ENCODE measurements around the gene OVCA2.

OVCA2 gene

DNA sequence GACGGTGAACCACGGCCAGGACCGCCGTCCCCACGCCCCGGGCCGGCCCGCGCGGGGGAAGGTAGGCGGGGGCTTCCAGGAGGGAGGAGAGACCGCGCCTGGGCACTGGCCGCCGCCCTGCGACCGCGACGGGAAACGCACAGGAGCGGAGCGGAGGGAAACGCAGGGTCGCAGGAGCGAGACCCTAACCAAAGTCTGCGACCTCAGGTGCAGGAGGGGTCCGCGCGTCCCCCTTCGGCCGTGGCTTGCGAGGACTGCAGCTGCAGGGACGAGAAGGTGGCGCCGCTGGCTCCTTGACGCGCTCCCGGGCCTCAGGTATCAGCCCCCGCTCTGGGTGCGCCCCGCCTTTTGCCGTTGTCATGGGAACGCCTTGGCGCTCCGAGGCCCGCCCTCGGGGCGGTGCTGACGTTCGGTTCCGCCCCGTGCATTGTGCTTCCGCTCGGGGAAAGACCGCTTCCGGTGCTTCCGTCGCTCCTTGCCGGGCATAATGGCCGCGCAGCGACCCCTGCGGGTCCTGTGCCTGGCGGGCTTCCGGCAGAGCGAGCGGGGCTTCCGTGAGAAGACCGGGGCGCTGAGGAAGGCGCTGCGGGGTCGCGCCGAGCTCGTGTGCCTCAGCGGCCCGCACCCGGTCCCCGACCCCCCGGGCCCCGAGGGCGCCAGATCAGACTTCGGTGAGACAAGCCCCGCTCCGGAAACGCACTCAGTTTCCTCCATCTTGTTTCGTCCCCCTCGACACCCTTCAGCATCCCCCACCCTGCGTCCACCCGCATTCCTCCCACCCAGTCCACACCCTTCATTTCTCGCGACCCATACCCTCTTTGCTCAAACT, at the start of gene OVCA2:
TSS of gene OVCA2 (plus strand) at position 462 of the 829 bp plus-strand sequence. CDS start at position 488, 26 bp downstream.
- no peak for TF ChIP-seq GATA3 (IDR thresholded peaks at IDR 0.05; ENCODE audit: low read depth, low read length)
- TF ChIP-seq GATA2 (IDR thresholded peaks at IDR 0.05; ENCODE audit: low read depth, low read length), result no peak

DNA sequence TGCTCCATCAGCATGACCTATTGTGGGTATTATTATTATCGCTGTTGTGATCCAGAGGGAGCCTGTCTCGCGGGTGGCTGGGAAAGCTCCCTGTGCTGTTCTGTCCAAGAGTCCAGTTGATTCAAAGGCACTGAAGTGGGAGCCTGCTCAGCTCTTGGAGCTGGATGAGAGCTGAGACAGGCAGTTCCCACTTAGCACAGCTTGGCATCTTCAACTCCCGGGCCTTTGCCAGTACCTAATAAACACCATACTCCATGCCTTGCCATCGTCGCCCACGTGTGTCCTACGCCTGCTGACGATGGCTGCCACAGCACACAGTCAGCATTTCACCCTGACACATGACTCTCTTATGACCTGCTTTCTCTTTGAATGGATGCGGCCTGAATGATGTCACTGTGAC, 49.3 kb upstream of the OVCA2 start:
- TF ChIP-seq GATA2 (IDR thresholded peaks at IDR 0.05; ENCODE audit: low read depth, low read length) (no peak), GATA3 (IDR thresholded peaks at IDR 0.05; ENCODE audit: low read depth, low read length) (no peak)

DNA sequence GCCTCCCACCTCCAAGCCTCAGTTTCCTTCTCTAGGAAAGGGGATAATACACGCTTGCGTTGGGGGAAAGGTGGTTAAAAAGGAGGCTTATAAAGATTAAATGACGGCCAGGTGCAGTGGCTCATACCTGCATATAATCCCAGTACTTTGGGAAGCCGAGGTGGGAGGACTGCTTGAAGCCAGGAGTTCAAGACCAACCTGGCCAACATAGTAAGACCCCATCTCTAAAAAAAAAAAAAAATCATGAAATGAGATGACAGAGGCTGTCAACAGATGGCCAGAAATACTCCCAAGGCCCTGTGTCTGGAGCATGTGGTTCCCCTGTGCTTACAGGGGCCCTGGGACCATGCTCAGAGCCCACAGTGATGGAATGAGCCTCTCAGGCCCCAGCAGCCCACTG, 47.1 kb upstream of the OVCA2 start:
- TF ChIP-seq GATA2 (IDR thresholded peaks at IDR 0.05; ENCODE audit: low read depth, low read length), result no peak
- TF ChIP-seq GATA3 (IDR thresholded peaks at IDR 0.05; ENCODE audit: low read depth, low read length), result no peak

DNA sequence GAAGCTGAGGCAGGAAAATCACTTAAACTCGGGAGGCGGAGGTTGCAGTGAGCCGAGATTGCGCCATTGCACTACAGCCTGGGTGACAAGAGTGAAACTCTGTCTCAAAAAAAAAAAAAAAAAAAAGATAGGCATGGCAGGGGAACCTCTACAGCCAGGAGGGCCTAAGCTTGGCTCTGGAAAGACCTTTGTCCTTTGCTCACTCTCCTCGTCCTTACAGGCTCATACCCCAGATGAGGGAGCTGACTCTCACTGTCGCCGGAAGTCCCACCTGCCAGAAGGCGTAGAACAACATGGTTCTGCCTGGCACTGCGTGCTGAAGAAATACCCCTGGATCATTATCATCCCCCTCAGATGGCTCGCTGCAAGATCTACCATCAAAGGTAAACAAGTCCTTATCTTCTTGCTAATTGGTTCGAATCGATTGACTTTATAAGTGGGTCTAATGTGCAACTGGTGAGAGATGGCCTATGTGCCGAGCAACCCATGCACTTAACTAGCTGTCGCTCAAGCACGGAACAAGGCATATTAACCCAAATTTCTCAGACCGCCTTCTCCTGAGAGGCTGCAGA, 46.4 kb upstream of the OVCA2 start:
- no peak for TF ChIP-seq GATA3 (IDR thresholded peaks at IDR 0.05; ENCODE audit: low read depth, low read length)
- no peak for TF ChIP-seq GATA2 (IDR thresholded peaks at IDR 0.05; ENCODE audit: low read depth, low read length)

DNA sequence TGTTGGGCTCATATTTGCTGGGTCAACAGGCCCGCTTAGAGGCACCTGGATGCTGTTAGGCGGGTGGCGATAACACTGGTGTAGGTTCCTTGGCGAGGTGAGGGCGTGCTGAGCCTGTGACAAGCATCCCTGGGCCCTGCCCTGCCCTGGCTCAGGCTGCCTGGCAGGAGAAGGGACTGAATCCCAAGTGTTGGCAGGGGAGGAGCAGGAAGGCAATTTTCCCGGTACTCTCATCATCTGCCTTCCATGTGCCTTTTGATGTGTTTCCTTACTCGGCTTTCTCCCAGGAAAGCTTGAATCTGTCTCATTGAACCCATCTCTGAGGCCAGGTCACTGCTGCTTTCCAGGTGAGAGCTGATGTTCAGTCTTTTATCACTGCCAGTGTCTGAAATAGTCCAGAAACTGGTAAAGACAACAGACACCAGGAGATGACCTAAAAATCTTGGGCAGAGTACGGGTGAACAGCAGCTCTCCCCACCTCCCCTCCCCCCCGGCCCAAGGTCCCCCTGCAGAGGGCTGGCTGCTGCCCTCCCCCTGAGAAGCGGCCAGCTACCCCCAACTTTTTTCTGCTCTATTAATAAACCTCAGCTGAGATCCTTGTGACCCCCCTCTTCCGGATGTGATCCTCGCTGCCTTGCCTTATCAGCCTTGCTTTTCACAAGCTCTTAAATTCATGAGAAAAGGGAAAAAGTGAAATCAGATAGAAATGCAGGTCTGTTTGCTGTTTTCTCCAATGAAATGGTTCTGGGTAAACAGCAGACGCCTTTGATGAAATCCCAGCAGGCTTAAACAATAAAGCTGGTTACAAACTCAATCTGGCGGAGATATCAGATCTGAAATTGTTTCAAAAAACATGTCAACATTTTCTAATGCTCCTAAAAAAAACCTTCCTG, 45.7 kb upstream of the OVCA2 start:
- TF ChIP-seq GATA3 (IDR thresholded peaks at IDR 0.05; ENCODE audit: low read depth, low read length) (no peak), GATA2 (IDR thresholded peaks at IDR 0.05; ENCODE audit: low read depth, low read length) (peak; percentile 84; the same call in 1 of the 2 replicates)

DNA sequence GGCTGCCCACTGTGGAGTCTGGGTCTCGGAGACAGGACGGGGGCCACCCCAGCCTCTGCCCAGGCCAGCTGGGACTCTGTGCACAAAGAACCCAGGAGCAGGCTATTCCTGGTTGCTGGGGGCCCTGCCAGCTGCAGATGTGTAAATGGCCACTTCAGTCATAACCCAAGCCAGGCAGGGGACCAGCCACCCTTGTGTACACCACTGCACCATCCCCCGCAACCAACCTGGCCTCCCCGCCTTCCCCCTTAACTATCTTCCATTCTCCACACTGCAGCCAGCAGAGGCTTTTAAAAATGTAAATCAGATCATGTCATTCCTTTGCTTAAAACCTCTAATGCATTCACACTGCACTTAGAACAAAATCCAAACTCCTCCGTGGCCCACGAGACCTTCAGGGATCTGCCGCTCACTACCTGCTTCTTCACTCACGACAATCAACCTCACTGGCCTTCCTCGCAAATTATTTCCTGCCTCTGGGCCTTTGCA, 45.0 kb upstream of the OVCA2 start:
- TF ChIP-seq GATA2 (IDR thresholded peaks at IDR 0.05; ENCODE audit: low read depth, low read length) (no peak; the same call in 1 of the 2 replicates), GATA3 (IDR thresholded peaks at IDR 0.05; ENCODE audit: low read depth, low read length) (no peak)

DNA sequence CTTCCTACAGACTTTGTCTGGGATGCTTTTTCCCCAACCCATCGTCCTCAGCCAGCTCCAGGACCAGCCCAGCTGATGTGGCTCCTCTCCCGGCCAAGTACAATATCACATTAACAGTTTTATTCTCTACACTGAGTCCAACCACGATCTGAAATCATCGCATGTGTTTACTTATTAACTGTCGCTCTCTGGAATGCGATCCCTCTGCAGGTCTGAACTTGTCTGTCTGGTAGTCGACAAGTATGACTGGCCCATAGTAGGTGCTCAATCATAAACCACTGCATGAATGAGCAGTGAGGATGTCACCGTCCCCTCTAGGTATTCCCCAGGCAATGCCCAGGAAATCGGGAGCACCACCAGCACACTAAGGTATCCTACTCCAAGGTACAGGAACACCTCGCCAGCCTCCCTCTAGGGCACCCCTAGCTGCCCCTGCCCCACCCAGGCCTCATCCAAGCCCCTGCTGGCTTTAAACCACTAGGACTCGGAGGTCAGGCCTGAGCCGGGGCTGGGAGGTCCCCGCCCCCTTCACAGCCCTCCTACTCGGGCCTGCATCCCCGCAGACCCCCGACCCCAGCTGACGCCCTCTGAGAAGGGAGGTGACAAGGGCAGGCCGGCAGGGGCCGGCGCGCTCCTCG, 44.4 kb upstream of the OVCA2 start:
- TF ChIP-seq GATA2 (IDR thresholded peaks at IDR 0.05; ENCODE audit: low read depth, low read length) (no peak), GATA3 (IDR thresholded peaks at IDR 0.05; ENCODE audit: low read depth, low read length) (no peak)

DNA sequence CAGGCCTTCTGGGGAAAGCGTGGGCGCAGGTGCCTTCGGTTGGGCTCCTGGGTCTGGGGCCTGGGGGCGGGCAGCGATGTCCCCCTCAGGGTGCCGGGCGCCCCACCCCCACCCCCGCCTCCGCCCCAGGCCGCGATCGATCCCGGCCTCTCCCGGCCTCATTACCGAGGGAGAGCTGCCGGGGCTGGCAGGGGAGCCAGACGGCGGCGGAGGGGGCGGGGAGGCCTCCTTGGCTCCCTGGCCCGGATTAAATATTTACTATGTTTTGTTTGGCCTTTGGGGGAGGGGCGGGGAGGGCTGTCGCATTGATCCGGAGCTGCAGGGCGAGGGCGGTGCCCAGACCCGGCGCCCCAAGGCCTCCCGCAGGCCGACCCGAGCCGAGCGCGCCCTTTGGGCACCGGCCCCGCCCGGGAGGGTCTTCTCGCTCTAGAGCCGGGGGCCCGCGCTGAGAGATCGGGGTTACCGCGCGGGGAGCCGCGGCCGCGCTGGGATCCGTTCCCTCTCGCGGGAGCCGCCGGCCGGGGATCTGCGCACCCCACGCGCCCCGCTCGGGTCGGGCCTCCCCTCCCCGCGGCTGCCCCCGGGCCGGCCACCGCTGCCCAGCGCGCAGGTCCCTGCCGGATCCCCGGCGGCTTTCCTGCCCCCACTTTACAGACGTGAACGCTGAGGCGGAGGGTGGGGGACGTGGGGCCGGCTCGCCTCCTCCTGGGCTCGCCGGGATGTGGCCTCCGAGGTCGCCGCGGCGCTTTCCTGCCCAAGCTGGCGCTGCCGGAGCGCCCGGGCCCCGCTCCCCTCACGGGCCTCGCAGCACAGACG, 43.7 kb upstream of the OVCA2 start:
- TF ChIP-seq GATA3 (IDR thresholded peaks at IDR 0.05; ENCODE audit: low read depth, low read length), result no peak
- TF ChIP-seq GATA2 (IDR thresholded peaks at IDR 0.05; ENCODE audit: low read depth, low read length), result no peak

DNA sequence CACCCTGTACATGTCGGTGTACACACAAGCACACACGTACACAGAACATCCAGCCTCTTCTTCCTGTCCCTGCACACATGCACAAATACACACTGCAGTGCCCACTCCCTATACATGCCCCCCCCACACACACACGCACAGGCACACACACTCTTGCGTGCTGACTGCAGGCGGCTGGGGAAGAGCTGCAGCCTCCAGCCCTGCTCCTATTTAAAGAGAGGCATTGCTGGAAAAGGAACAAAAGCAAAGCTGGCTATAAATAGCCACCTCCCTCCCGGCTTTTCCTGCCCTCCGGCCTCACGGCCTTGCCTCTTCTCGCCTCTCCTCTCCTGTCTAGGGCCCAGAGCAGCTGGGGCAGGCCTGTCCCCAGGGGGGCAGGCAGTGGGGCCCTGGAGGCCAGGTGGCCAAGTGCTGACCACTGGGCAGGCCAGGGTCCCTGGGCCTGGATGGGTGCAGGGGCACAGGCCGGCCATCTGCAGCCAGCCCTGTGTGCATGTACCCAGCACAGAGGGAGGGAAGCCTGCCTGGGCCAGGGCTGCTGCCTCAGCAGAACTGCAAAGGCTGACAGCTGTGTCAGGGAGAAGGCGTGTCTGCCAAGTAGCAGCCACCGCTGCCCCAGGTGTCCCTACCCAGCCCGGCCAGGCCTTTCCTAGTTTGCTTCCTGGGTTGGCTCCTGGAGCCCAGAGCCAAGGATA, 42.1 kb upstream of the OVCA2 start:
- TF ChIP-seq GATA2 (IDR thresholded peaks at IDR 0.05; ENCODE audit: low read depth, low read length) (no peak), GATA3 (IDR thresholded peaks at IDR 0.05; ENCODE audit: low read depth, low read length) (no peak)

DNA sequence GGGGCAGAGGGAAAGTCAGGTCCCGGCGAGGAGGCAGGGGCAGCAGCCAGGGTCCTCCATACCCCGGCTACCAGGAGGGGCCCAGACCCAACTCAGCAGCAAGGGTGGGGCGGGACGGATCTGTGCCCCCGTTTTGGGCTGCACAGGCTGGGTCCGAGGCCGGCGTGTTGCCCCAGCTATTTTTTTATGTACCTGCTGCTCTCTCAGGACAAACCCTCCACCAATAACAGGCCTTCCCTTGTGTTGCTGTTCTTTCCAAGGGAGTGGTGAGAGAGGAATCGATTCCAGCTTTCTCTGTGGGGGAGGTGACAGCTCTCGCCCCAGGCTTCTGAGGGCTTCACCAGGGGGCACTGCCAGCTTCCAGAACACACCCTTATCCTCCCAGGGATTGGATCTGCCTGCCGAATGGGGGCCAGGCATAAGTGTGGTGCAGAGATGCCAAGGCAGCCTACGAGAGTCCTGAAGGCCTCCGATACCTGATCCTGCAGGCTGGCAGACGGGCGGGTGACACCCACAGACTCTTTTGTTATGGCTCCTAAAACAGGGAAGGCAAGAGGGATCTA, 39.0 kb upstream of the OVCA2 start:
- no peak for TF ChIP-seq GATA3 (IDR thresholded peaks at IDR 0.05; ENCODE audit: low read depth, low read length)
- TF ChIP-seq GATA2 (IDR thresholded peaks at IDR 0.05; ENCODE audit: low read depth, low read length), result no peak

DNA sequence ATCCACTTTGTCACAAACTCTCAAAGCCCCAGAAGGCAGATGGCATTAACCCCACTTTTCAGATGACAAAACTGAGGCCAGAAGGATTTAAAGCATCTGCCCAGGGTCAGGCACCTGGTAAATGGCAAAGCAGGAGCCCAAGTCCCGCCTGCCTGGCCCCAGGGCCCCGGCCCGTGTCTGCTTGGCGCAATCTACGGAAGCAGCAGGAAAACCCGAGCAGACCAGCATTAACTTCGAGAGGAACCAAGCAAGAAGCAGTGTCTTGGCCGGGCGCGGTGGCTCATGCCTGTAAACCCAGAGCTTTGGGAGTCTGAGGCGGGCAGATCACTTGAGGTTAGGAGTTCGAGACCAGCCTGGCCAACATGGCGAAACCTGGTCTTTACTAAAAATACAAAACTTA, 38.3 kb upstream of the OVCA2 start:
- TF ChIP-seq GATA2 (IDR thresholded peaks at IDR 0.05; ENCODE audit: low read depth, low read length) (no peak), GATA3 (IDR thresholded peaks at IDR 0.05; ENCODE audit: low read depth, low read length) (no peak)

DNA sequence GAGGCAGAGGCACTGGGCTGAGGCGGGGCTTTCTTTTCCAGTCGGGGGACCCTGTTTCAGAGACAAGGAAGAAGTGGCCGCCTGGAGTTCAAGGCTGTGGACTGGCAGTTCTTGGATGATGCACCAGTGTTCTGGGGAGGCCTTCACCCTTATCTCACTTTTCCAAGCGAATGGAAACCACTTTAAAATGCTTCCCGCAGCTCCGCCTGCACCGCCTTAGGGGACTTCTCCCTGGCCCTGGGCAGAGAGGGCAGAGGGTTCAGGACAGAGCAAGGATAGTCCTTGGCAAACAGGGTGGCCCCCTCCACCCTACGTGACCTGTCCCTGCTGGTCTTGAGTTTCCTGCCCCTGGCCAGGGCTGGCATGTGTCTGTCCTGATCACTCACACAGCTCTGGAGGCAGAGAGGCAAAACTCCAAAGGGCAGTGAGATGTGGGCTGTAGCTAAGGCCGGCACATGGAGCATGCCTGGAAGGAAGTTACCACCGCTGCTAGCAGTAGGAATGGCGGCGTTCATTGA, 37.3 kb upstream of the OVCA2 start:
- TF ChIP-seq GATA3 (IDR thresholded peaks at IDR 0.05; ENCODE audit: low read depth, low read length) (no peak), GATA2 (IDR thresholded peaks at IDR 0.05; ENCODE audit: low read depth, low read length) (no peak)

Measured in SH-SY5Y (cell line).